ENCODE results near the gene SRPK3.
A peak's percentile ranks its signal among the peaks of the same experiment; 100 is the strongest.
"Not testable (repeated sequence)": the region's sequence is repeated elsewhere in the genome, so short reads cannot be mapped to it uniquely, and the experiment has no call there.

Gene SRPK3

DNA sequence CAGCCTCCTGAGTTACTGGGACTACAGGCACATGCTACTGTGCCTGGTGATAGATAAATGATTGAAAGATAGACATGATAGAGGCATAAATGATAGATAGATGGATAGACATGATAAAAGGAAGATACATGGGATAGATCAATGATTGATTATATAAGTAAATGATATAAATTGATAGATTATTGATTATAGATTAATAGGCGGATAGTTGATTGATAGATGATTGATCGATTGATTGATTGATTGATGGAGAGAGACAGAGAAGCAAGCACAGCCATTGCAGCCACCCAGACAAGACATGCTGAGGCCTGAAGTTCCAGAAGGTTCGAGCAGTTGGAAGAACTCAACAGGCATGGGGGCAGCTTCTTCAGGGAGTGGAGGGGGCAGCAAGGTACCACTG lies 34.5 kb upstream of the SRPK3 start:
- no peak for DNase-seq

DNA sequence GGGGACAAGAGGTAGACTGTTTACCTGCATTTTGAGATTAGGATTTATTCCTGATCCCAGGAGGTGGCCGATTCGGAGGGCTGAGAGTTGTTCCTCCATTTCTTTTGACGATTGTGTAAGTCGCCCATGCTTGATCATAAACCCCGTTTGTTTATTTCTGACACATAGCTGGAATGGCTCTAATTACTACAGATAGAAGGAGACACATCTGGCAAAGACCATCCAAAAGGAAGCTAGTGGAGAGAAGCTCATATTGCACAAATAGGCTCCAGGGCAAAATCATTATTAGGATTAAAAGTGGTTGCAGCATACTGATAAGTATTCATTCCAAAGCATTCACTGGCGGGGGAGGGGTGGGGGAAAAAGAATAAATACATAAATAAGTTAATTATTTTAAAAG lies 33.9 kb upstream of the SRPK3 start:
- DNase-seq = not testable (repeated sequence)

DNA sequence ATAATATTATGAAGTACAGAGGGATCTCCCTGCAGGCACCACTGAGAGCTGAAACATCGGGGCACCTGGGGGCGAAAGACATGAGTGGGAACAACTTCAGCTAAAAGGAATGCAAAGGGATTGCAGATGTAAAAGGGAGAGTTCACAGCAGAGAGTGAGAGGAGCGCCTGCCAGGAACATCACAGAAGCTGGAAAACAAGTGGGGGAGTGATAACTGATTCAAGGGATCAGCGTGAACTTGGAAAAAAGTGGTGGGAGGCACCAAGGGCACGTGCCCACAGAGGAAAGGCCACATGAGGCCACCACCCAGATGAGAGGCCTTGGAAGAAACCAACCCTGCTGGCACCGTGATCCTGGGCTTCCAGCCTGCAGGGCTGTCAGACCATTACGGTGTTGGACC lies 31.8 kb upstream of the SRPK3 start:
- DNase-seq = not testable (repeated sequence)

DNA sequence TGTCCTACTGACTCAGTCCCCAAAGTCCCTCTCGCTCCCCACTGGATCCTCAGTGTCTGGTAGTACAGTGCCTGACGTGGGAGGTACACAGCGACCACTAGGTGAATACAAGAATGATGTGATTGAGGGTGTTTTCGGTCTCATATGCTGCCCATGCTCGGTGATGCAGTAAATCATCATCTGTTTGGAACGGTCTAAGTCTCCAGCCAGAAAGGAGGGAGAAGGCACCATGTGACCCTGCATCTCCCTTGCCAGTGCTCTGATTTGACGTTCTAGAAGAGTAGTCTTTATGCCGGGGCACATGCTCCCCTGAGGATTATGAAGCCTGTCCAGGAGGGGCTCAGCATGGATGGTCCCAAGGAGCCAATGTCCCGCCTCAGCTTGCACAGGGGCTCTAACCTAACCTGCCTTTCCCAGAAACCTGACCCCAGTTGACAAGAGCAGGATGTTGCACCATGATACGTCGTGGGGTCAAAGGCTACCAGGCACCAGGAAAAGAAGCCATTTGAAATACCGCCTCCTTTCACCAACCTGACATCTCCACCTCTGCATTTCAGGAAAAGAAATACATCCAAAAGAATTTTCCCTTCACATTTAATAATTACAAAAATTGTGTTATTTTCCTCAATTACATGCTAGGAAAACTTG lies 30.6 kb upstream of the SRPK3 start:
- DNase-seq = no peak

- no peak for DNase-seq
Observed at GRCh38 chrX:153755136-153755535, 25.7 kb upstream of the SRPK3 start.

GRCh38 chrX:153761863-153762262 lies 19.0 kb upstream of the SRPK3 start:
- no peak for DNase-seq

GRCh38 chrX:153762626-153763173 lies 18.1 kb upstream of the SRPK3 start:
- DNase-seq = no peak

GRCh38 chrX:153763298-153763932 lies 17.4 kb upstream of the SRPK3 start:
- DNase-seq = no peak

GRCh38 chrX:153763989-153764755 lies 16.7 kb upstream of the SRPK3 start, which contains the start of gene PLXNB3:
Gene PLXNB3 (plus strand): TSS chrX:153764249. CDS start chrX:153765536, 1,287 bp downstream.
- peak; percentile 77 for DNase-seq

GRCh38 chrX:153764786-153765137 lies 16.1 kb upstream of the SRPK3 start:
- no peak for DNase-seq

- no peak for DNase-seq
Observed at GRCh38 chrX:153765138-153766079, 15.4 kb upstream of the SRPK3 start.

GRCh38 chrX:153766098-153766817 lies 14.6 kb upstream of the SRPK3 start:
- no peak for DNase-seq

DNA sequence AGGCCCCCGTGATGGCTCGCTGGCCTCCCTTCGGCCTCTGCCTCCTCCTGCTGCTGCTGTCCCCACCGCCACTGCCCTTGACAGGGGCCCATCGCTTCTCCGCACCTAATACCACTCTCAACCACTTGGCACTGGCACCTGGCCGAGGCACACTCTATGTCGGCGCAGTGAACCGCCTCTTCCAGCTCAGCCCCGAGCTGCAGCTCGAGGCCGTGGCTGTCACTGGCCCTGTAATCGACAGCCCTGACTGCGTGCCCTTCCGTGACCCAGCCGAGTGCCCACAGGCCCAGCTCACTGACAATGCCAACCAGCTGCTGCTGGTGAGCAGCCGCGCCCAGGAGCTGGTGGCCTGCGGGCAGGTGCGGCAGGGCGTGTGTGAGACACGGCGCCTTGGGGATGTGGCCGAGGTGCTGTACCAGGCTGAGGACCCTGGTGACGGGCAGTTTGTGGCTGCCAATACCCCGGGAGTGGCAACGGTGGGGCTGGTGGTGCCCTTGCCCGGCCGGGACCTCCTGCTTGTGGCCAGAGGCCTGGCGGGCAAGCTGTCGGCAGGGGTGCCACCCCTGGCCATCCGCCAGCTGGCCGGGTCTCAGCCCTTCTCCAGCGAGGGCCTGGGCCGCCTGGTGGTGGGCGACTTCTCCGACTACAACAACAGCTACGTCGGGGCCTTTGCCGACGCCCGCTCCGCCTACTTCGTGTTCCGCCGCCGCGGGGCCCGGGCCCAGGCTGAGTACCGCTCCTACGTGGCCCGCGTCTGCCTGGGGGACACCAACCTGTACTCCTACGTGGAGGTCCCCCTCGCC lies 13.8 kb upstream of the SRPK3 start:
- DNase-seq = no peak

DNA sequence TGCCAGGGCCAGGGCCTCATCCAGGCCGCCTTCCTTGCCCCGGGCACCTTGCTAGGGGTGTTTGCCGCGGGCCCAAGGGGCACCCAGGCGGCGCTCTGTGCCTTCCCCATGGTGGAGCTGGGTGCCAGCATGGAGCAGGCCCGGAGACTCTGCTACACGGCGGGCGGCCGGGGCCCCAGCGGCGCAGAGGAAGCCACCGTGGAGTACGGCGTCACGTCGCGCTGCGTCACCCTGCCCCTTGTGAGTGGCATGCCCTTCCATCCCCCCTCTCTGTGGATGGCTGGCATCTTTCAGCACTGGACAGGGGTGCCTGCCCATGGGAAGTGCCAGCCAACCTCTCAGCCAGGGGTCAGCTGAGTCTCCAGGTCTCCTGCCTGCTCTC lies 13.2 kb upstream of the SRPK3 start:
- no peak for DNase-seq

GRCh38 chrX:153768311-153769157 lies 12.3 kb upstream of the SRPK3 start:
- DNase-seq = no peak

GRCh38 chrX:153769158-153769864 lies 11.5 kb upstream of the SRPK3 start:
- no peak for DNase-seq

- no peak for DNase-seq
Observed at GRCh38 chrX:153769865-153770600, 10.8 kb upstream of the SRPK3 start.

DNA sequence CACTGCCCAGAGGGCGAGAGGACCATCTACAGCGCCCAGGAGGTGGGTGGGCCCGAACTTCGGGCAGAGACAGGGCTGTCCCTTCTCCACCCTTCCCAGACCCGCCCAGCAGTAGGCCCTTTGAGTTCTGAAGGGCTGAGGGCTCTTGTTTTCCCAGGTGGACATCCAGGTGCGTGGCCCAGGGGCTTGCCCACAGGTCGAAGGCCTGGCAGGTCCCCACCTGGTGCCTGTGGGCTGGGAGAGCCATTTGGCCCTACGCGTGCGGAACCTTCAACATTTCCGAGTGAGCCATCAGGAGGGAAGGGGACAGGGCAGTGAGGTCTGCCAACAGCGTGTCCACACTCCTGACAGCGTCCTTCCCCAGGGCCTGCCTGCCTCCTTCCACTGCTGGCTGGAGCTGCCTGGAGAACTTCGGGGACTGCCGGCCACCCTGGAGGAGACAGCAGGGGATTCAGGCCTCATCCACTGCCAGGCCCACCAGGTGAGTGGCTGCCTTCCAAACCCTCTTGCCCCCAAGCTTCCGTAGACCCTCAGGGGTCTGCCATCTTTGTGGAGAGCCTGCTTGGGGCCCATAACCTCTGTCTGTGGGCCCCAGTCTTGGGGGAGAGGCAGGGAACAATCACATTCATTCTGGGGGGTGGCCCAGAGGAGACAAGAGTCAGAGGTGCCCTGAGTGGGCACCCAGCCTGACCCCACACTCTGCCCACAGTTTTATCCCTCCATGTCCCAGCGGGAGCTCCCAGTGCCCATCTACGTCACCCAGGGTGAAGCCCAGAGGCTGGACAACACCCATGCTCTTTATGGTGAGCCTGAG lies 10.0 kb upstream of the SRPK3 start:
- DNase-seq = no peak
